HG02623 (cell line): Measurements from ENCODE around the gene PRSS2.

Source experiments
- ATAC-seq: cut with Tn5 transposase; IDR thresholded peaks from one replicate; pipeline ENCODE4 v1.9.1; 2021; ENCODE audit warnings: moderate library complexity; ENCODE audit not compliant: unreplicated experiment

Gene PRSS2

DNA sequence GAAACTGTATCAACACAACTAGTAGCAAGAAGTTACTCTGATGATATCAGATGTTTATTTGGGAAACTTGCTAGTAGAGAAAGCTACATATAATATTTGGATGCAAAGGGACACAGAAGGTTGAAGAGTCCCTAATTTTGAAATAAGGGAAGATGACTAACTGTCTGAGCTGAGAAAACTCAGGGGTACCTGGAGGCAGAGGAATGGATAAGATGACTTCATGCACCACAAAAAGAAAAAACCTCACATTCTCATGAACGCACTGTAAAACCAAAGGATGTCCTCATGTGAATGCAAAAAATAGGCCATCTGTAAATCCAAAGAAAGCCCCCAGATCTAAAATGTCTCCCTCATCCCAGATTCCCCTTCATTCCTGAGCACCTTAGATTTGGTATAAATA is 29.3 kb downstream of the PRSS2 start:
- ATAC-seq = no peak

DNA sequence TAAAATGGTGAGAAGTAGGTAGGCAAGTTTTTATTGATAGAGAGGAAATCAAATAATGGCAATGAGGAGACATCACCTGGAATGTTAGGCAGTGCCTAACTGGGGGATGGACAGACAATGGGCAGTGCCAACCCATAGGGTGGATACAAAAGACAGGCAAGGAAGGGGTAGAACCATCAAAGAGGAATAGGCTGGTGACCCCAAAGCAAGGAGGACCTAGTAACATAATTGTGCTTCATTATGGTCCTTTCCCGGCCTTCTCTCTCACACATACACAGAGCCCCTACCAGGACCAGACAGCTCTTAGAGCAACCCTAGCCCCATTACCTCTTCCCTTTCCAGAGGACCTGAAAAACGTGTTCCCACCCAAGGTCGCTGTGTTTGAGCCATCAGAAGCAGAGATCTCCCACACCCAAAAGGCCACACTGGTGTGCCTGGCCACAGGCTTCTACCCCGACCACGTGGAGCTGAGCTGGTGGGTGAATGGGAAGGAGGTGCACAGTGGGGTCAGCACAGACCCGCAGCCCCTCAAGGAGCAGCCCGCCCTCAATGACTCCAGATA is 30.0 kb downstream of the PRSS2 start:
- ATAC-seq = no peak

DNA sequence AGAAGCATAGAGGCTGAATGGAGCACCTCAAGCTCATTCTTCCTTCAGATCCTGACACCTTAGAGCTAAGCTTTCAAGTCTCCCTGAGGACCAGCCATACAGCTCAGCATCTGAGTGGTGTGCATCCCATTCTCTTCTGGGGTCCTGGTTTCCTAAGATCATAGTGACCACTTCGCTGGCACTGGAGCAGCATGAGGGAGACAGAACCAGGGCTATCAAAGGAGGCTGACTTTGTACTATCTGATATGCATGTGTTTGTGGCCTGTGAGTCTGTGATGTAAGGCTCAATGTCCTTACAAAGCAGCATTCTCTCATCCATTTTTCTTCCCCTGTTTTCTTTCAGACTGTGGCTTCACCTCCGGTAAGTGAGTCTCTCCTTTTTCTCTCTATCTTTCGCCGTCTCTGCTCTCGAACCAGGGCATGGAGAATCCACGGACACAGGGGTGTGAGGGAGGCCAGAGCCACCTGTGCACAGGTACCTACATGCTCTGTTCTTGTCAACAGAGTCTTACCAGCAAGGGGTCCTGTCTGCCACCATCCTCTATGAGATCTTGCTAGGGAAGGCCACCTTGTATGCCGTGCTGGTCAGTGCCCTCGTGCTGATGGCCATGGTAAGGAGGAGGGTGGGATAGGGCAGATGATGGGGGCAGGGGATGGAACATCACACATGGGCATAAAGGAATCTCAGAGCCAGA is 31.0 kb downstream of the PRSS2 start:
- no peak for ATAC-seq

DNA sequence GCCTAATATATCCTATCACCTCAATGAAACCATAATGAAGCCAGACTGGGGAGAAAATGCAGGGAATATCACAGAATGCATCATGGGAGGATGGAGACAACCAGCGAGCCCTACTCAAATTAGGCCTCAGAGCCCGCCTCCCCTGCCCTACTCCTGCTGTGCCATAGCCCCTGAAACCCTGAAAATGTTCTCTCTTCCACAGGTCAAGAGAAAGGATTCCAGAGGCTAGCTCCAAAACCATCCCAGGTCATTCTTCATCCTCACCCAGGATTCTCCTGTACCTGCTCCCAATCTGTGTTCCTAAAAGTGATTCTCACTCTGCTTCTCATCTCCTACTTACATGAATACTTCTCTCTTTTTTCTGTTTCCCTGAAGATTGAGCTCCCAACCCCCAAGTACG is 31.5 kb downstream of the PRSS2 start:
- no peak for ATAC-seq

DNA sequence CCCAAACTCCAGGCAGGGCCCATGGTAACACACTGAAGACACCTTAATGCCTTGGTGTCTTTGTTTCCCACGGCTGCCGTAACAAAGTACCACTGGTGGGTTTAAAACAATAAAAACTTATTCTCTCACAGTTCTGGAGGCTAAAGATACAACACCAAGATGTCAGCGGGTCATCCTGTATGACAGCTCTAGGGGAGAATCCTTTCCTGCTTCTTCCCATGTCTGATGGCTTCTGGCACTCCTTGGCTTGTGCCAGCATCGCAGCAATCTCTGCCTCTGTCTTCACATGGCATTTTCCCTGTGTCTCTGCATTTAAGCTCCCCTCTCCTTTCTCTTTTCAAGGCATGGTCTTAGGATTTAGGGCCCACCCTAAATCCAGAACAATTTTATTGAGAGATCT is 33.1 kb downstream of the PRSS2 start:
- no peak for ATAC-seq

DNA sequence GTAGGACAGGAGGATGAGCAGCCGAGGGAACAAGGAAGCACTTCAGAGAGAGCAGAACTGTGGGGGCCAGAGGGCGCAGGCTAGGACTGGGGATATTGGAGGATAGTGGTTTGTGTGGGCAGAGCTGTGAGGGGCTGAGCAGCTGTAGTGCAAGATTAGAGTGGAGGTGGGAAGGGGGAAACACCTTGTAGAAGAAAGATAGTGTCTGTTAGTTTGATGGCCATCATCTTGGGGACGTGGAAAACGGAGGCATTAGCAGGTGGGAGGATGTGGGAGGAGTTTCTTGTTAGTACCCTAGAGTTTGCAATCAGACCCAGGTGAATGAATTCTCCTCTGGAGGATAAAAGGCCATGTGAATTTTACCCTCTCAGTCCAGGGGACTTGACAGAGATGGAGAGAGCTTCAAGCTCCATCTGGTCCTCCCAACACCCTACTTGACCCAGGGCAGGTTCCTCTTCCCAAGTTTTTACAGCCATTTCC is 34.0 kb downstream of the PRSS2 start:
- ATAC-seq = no peak

DNA sequence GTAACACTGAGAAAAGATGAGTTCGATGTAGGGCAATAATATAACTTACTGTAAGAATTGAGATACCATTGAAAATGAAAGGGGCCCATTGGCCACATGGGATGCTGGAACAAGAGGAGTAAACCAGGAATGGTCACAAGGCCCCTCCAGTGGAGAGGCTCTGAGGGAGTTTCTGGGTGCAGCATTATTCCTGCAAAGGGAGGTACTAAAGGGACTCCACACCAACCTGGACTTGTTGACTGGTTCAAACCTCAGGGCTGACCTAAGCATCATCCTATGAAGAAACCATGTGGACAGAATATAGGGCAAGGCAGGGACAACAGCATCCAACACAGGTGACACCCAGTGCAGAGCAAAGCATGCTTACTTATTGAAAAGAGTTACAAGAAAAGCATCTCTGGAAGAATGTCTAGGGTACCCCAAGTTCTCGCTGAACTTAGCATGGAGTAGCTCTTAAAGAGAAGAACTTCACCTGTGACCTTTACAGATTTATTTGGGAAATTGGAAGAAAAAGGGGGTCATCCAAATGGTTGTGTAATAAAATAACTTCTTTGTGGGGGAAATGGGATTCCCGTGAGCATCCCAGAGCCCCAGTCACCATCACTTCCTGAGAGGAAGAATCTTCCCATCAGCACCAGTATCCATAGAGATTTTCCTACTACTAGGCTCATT is 34.7 kb downstream of the PRSS2 start:
- ATAC-seq = no peak

DNA sequence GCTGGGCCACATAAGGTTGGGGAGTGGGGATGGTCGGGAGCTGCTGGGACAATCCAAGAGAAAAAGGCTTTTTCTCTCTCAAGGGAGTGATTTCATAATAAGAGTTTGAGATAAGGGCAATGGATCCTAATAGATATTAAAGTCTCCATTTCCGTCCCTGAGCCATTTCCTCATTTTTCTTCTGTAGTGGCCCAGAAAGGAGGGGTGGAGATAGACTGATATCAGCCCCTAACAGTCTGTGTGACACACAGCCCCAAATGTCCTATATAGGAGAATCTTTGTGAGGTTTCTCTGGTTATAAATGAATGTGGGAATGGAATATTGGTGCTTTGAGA is 35.2 kb downstream of the PRSS2 start:
- no peak for ATAC-seq

DNA sequence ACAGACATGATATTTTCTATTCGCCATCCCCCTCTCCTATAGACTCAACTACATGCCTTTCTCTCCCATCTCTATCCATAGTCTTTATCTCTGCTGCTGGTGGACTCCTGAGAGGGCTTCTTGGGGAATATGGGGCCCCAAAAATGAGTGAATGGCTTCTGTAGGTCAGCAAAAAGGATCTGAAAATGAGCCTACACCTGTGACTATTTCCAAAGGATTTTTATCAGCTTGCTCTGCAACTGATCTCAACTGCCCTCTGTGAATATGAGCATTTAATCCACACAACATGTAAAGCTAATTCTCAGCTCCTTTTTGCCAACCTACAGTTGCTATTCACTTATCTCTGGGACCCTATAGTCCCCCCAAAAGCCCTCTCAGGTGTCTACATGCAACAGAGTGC is 36.2 kb downstream of the PRSS2 start:
- ATAC-seq = no peak

DNA sequence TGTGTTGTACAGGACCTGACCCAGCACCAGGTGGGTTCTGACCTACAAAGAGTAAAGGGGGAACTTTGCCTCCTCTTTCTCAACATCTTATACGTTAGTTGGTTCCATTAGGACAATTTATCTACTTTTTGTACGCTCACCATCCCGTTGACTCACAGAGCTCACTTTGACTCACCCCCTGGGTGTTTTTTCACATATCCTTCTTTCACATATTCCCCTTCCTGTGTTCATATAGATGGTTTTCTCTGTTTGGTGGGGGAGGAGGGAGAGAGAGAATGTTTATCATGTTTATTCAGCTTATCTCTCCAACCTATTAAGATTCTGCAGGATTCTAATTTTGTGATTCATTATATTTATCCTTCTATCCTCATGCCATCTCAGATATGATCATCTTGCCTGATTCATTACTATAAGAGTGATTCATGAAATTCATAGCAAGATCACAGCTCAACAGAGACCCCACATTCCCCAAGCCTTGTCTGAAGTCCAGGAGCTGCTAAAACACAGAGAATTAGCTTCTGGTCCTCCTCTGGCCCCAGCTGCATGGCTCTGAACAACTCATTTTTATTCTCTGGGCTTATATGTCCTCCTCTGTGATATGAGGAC is 37.2 kb downstream of the PRSS2 start:
- ATAC-seq = peak; percentile 11

DNA sequence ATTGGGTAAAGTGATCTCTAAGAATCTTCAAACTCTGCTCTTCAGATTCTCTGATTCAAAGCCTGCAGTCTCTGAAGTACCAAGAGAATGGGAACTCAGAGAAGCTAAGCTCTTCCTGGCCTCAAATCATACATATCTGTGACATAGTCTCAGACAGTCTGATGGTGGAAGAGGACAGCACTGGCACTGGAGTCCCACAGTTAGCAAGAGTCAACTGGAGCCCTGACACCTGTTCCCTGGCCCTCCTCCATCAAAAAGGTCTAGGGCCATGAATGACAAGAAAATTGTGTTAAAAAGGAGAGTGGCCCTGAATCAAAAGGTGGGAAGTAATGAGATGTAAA is 37.7 kb downstream of the PRSS2 start:
- ATAC-seq = peak; percentile 21

DNA sequence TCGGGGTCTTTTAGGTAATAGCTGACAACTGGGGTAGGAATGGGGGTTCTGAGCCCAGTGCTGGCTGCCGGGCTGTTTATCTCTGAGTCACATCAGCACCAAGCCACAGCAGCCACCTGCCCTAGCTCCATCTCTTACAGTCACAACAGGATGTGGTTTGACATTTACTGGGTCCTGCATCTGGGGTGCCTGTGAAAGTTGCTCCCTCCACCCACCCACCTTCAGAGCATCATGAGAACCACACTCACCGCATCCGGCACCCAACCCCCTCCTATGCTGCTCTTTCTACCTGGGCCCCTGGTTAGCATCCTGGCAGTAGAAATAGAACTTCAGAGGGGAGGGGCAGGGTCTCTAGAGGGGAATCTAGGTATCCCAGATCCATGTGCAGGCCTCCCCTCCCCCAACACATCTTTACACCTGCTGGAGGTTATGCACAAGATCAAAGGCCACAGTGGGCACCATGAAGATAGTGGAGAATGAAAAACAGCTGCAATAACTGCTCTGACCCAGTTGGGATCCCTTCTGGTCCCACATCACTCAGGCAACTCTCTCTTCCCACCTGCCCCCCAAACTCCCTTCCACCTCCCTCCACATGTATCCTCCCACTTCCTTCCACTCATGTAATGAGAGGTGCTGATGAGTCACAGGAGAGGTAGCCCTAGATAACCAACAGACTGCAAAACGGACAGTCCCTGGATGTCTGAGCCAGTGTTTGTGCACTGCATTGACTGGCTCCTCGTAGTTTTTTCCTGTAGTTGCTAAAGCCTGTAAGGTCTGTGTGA is 38.2 kb downstream of the PRSS2 start:
- ATAC-seq = peak; percentile 90

DNA sequence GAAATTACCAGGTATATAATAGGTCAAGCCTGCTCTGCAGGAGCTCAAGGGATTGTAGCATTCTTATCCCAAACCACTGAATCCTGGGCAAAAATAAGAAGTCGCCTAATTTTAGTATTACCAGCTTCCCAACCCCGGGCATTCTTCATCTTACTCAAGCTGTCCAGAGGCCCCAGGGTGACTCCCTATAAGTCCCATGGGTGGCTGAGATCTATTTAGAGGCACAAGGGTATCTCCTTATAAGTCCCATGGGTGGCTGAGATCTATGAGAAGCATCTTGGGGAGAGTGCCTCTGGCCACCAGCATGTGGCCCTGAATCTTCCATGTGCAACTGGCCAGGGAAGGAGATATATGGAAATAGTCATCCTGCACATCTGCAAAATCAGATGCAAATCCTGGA is 38.9 kb downstream of the PRSS2 start:
- ATAC-seq = no peak

DNA sequence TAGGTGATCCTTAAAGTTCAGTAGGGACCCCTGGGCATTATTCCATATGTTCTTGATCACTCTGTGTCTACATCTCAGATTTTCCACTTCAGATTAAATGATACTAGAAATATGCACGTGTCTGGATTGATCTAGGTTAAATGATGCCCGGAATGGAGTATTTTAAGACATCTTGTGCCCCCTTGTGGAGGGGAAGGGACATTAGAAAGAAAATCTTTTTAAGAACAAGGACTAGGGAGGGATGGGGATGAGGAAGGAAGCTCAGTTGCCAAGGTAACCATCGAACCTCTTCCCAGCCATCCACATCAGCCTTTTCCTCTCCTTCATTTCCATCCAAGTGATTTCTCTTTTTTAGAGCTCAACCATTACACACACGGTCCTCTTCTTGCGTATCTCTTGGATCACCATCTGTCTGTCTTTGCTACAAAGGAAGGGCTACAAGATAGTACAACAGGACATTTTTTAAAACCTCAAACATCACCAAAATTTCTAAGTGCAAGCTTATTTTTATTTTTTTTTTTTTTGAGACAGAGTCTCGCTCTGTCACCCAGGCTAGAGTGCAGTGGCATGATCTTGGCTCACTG is 40.5 kb downstream of the PRSS2 start:
- no peak for ATAC-seq

DNA sequence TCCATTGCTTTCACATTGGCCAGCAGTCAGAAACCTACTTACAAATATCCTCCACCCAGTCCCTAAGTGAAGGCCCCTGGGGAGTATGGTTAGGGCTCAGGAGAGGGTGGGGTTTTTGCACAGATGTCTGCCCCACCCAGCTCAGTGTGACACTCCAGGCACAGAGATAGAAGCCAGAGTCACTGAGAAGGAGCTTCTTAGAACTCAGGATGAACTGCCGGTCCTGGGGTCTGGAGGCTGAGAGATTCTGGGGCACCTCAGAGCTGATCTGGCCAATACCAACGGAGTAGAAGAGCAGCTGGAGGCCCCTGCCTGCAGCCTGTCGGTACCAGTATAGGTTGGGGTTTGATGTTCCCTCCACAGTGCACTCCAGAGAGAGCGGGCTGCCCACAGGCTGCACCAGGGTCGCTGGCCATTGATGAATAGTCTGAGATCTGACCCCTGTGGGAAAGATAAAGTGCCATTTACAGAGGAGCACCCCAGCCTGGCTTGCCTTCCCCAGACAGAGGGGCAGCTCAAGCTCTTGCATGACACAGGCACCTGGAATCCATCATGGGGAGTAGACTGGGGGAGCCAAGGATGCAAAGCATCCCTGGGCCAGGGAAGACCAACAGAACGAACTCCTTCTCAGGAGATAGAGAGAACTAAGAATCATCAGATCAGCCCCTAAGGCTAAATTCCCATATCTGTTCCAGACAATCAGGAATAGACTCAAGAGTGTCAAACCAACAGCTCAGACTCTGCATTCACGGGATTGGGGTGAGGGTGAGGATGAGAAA is 41.9 kb downstream of the PRSS2 start:
- no peak for ATAC-seq

DNA sequence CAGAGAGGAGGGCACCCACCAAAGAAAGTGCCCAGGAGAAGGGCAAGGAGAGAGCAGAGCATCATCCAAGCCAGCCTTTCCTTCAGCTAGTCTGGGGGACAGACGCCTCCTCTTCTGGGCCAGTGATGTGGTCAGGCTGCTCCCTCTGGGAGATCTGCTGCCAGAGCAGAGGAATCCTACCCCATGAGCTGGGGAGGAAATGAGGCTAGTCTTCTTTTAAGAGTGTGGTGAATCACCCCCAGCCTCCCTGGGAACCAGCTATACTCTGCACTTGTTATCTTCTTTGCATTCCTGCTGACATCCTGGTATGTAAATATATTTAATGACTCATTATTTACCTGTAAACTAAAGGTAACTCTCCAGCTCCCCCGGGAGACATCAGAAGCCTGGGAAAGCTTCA is 42.5 kb downstream of the PRSS2 start:
- ATAC-seq = no peak

DNA sequence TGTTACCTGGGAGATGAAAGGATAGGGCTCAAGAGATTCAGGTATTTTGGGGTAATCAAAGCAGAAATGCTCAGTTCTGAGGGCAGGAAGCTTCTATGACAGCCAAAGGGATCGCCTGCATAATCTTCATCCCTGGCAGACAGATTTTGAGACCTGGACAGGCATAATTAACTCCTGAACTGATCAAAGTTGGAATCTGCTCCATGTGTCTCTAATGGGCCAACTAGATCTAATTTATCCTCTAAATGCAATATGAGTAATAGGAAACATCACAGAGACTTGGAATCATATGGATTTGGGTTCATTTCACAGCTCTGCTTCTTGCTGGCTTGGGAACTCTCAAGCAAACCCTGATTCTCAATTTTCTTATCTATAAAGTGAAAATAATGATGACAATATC is 42.9 kb downstream of the PRSS2 start:
- ATAC-seq = no peak

DNA sequence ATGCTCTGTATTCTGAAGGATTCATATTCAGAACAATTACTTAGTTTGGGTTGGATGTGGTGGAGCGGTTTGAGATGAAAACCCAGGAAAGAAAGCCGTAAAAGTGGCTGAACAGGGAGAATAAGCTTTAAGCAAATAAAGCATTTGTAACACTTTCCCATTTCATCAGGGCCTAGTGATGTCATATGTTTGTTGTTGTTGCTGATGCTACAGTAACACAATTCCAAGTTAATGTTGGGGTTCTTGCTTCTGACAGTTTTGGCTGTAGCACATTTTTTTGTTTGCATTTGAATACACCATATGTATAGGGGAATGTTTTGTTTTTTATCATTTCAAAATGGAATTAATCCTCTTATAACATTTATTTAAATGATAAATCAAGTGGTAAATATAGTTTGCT is 43.7 kb downstream of the PRSS2 start:
- no peak for ATAC-seq

DNA sequence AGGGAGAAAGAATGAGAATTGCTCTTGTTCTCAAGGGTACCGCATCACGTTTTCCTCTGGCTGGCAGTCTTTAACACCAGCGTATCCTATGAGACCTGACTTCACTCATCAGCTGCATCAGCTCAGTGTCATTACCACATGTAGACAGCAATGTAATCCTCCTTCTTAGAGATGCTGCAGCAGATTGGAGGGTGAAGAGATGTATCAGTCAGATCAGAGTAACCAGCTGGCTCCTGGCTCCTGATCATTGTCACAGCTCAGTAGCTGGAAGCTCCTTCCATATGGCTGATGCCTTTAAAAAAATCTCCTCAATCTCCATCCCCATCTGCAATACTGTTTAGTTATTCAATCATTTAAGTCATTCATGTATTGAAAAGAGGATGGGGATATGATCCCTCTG is 44.4 kb downstream of the PRSS2 start:
- ATAC-seq = no peak

DNA sequence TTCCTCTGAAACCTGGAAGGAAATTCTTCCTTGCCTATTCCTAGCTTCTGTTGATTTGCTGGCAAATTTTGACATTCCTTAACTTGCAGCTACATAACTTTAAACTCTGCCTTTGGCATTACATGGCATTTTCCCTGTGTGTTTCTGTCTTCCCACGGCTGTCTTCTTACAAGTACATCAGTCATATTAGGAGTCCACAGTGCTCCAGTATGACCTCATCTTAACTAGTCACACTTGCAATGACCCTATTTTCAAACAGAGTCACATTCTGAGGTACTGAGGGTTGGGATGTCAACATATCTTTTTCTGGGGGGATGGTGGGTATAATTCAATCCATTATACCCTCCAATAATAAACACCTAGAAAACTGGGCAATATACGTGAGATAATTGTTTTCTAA is 46.7 kb downstream of the PRSS2 start:
- ATAC-seq = no peak
